ENCODE data around the gene AUTS2.

AUTS2 gene

GRCh38 chr7:69951458-69951857, 353.2 kb downstream of the AUTS2 start:
- Histone ChIP-seq H3K36me3 (ENCODE audit: control insufficient read depth in 2 of 2, insufficient read depth in 2 of 2, low read length in 2 of 2) (no peaks in the 10 kb centered on the region), H3K4me3 (ENCODE audit: low read length in 2 of 2) (no peak overlapping the region), H3K9ac (ENCODE audit: low read depth in 1 of 2, low read length in 2 of 2) (no peak overlapping the region), H3K4me1 (ENCODE audit: control insufficient read depth in 2 of 2, insufficient read depth in 2 of 2, low read length in 2 of 2) (no peaks in the 10 kb centered on the region), H3K9me3 (ENCODE audit: control insufficient read depth in 2 of 2, low read length in 2 of 2) (no peaks in the 10 kb centered on the region), H3K27ac (ENCODE audit: low read depth in 2 of 2, low read length in 2 of 2) (no peak overlapping the region), H3K27me3 (ENCODE audit: control insufficient read depth in 2 of 2, insufficient read depth in 2 of 2, low read length in 2 of 2) (no peaks in the 10 kb centered on the region)

- Histone ChIP-seq H3K36me3 (ENCODE audit: control insufficient read depth in 2 of 2, insufficient read depth in 2 of 2, low read length in 2 of 2) (no peaks in the 10 kb centered on the region), H3K27ac (ENCODE audit: low read depth in 2 of 2, low read length in 2 of 2) (no peak overlapping the region), H3K9me3 (ENCODE audit: control insufficient read depth in 2 of 2, low read length in 2 of 2) (no peaks in the 10 kb centered on the region), H3K27me3 (ENCODE audit: control insufficient read depth in 2 of 2, insufficient read depth in 2 of 2, low read length in 2 of 2) (no peaks in the 10 kb centered on the region), H3K9ac (ENCODE audit: low read depth in 1 of 2, low read length in 2 of 2) (no peak overlapping the region), H3K4me3 (ENCODE audit: low read length in 2 of 2) (no peak overlapping the region), H3K4me1 (ENCODE audit: control insufficient read depth in 2 of 2, insufficient read depth in 2 of 2, low read length in 2 of 2) (no peaks in the 10 kb centered on the region)
Measured at GRCh38 chr7:69953136-69954067, 355.1 kb downstream of the AUTS2 start.

GRCh38 chr7:69956541-69956940, 358.3 kb downstream of the AUTS2 start:
- Histone ChIP-seq H3K4me1 (ENCODE audit: control insufficient read depth in 2 of 2, insufficient read depth in 2 of 2, low read length in 2 of 2) (no peaks in the 10 kb centered on the region), H3K36me3 (ENCODE audit: control insufficient read depth in 2 of 2, insufficient read depth in 2 of 2, low read length in 2 of 2) (no peaks in the 10 kb centered on the region), H3K27me3 (ENCODE audit: control insufficient read depth in 2 of 2, insufficient read depth in 2 of 2, low read length in 2 of 2) (no peaks in the 10 kb centered on the region), H3K4me3 (ENCODE audit: low read length in 2 of 2) (no peak overlapping the region), H3K9me3 (ENCODE audit: control insufficient read depth in 2 of 2, low read length in 2 of 2) (no peaks in the 10 kb centered on the region), H3K9ac (ENCODE audit: low read depth in 1 of 2, low read length in 2 of 2) (no peak overlapping the region), H3K27ac (ENCODE audit: low read depth in 2 of 2, low read length in 2 of 2) (no peak overlapping the region)

- Histone ChIP-seq H3K27ac (ENCODE audit: low read depth in 2 of 2, low read length in 2 of 2) (no peak overlapping the region), H3K4me1 (ENCODE audit: control insufficient read depth in 2 of 2, insufficient read depth in 2 of 2, low read length in 2 of 2) (no peaks in the 10 kb centered on the region)
Measured at GRCh38 chr7:69957661-69958060, 359.4 kb downstream of the AUTS2 start.

GRCh38 chr7:69959789-69960499, 361.7 kb downstream of the AUTS2 start:
- Histone ChIP-seq H3K27me3 (ENCODE audit: control insufficient read depth in 2 of 2, insufficient read depth in 2 of 2, low read length in 2 of 2) (no peaks in the 10 kb centered on the region), H3K4me1 (ENCODE audit: control insufficient read depth in 2 of 2, insufficient read depth in 2 of 2, low read length in 2 of 2) (no peaks in the 10 kb centered on the region), H3K27ac (ENCODE audit: low read depth in 2 of 2, low read length in 2 of 2) (no peak overlapping the region), H3K9ac (ENCODE audit: low read depth in 1 of 2, low read length in 2 of 2) (no peak overlapping the region), H3K4me3 (ENCODE audit: low read length in 2 of 2) (no peak overlapping the region), H3K9me3 (ENCODE audit: control insufficient read depth in 2 of 2, low read length in 2 of 2) (no peaks in the 10 kb centered on the region), H3K36me3 (ENCODE audit: control insufficient read depth in 2 of 2, insufficient read depth in 2 of 2, low read length in 2 of 2) (no peaks in the 10 kb centered on the region)

More at GRCh38 chr7:69957661-69958060, 359.4 kb downstream of the AUTS2 start:
- no peak overlapping the region for H3K9ac ChIP-seq (ENCODE audit: low read depth in 1 of 2, low read length in 2 of 2)
- H3K27me3 ChIP-seq (ENCODE audit: control insufficient read depth in 2 of 2, insufficient read depth in 2 of 2, low read length in 2 of 2) = no peaks in the 10 kb centered on the region
- no peaks in the 10 kb centered on the region for H3K36me3 ChIP-seq (ENCODE audit: control insufficient read depth in 2 of 2, insufficient read depth in 2 of 2, low read length in 2 of 2)
- no peak overlapping the region for H3K4me3 ChIP-seq (ENCODE audit: low read length in 2 of 2)
- H3K9me3 ChIP-seq (ENCODE audit: control insufficient read depth in 2 of 2, low read length in 2 of 2) = no peaks in the 10 kb centered on the region

GRCh38 chr7:69961436-69961835, 363.2 kb downstream of the AUTS2 start:
- Histone ChIP-seq H3K27ac (ENCODE audit: low read depth in 2 of 2, low read length in 2 of 2) (no peak overlapping the region), H3K36me3 (ENCODE audit: control insufficient read depth in 2 of 2, insufficient read depth in 2 of 2, low read length in 2 of 2) (no peaks in the 10 kb centered on the region), H3K4me1 (ENCODE audit: control insufficient read depth in 2 of 2, insufficient read depth in 2 of 2, low read length in 2 of 2) (no peaks in the 10 kb centered on the region), H3K4me3 (ENCODE audit: low read length in 2 of 2) (no peak overlapping the region), H3K27me3 (ENCODE audit: control insufficient read depth in 2 of 2, insufficient read depth in 2 of 2, low read length in 2 of 2) (no peaks in the 10 kb centered on the region), H3K9me3 (ENCODE audit: control insufficient read depth in 2 of 2, low read length in 2 of 2) (no peaks in the 10 kb centered on the region), H3K9ac (ENCODE audit: low read depth in 1 of 2, low read length in 2 of 2) (no peak overlapping the region)

- Histone ChIP-seq H3K36me3 (ENCODE audit: control insufficient read depth in 2 of 2, insufficient read depth in 2 of 2, low read length in 2 of 2) (no peaks in the 10 kb centered on the region), H3K27me3 (ENCODE audit: control insufficient read depth in 2 of 2, insufficient read depth in 2 of 2, low read length in 2 of 2) (no peaks in the 10 kb centered on the region), H3K27ac (ENCODE audit: low read depth in 2 of 2, low read length in 2 of 2) (no peak overlapping the region), H3K4me3 (ENCODE audit: low read length in 2 of 2) (no peak overlapping the region), H3K9me3 (ENCODE audit: control insufficient read depth in 2 of 2, low read length in 2 of 2) (no peaks in the 10 kb centered on the region), H3K9ac (ENCODE audit: low read depth in 1 of 2, low read length in 2 of 2) (no peak overlapping the region), H3K4me1 (ENCODE audit: control insufficient read depth in 2 of 2, insufficient read depth in 2 of 2, low read length in 2 of 2) (no peaks in the 10 kb centered on the region)
Measured at GRCh38 chr7:69962186-69963065, 364.2 kb downstream of the AUTS2 start.

- no peak overlapping the region for H3K4me3 ChIP-seq (ENCODE audit: low read length in 2 of 2)
- no peak overlapping the region for H3K27ac ChIP-seq (ENCODE audit: low read depth in 2 of 2, low read length in 2 of 2)
- no peaks in the 10 kb centered on the region for H3K4me1 ChIP-seq (ENCODE audit: control insufficient read depth in 2 of 2, insufficient read depth in 2 of 2, low read length in 2 of 2)
- H3K9me3 ChIP-seq (ENCODE audit: control insufficient read depth in 2 of 2, low read length in 2 of 2) = no peaks in the 10 kb centered on the region
- H3K9ac ChIP-seq (ENCODE audit: low read depth in 1 of 2, low read length in 2 of 2) = no peak overlapping the region
- no peaks in the 10 kb centered on the region for H3K36me3 ChIP-seq (ENCODE audit: control insufficient read depth in 2 of 2, insufficient read depth in 2 of 2, low read length in 2 of 2)
- no peaks in the 10 kb centered on the region for H3K27me3 ChIP-seq (ENCODE audit: control insufficient read depth in 2 of 2, insufficient read depth in 2 of 2, low read length in 2 of 2)
Measured at GRCh38 chr7:69963393-69963792, 365.1 kb downstream of the AUTS2 start.

- no peak overlapping the region for H3K4me3 ChIP-seq (ENCODE audit: low read length in 2 of 2)
- H3K9me3 ChIP-seq (ENCODE audit: control insufficient read depth in 2 of 2, low read length in 2 of 2) = no peaks in the 10 kb centered on the region
- H3K36me3 ChIP-seq (ENCODE audit: control insufficient read depth in 2 of 2, insufficient read depth in 2 of 2, low read length in 2 of 2) = no peaks in the 10 kb centered on the region
- H3K4me1 ChIP-seq (ENCODE audit: control insufficient read depth in 2 of 2, insufficient read depth in 2 of 2, low read length in 2 of 2) = no peaks in the 10 kb centered on the region
- H3K27me3 ChIP-seq (ENCODE audit: control insufficient read depth in 2 of 2, insufficient read depth in 2 of 2, low read length in 2 of 2) = no peaks in the 10 kb centered on the region
- no peak overlapping the region for H3K27ac ChIP-seq (ENCODE audit: low read depth in 2 of 2, low read length in 2 of 2)
- no peak overlapping the region for H3K9ac ChIP-seq (ENCODE audit: low read depth in 1 of 2, low read length in 2 of 2)
Measured at GRCh38 chr7:69966766-69967591, 368.7 kb downstream of the AUTS2 start.

Measured in mucosa of rectum (tissue), 2 donors.